Suprapubic skin (tissue), 4 donors: ENCODE measurements around the gene PSMD2. TPM values are rescaled to one million over a fixed set of nuclear protein-coding genes. Genes with fewer than 3 reads are reported as not detected.

Source experiments
- DNase-seq, 2 donors: peaks; one replicate each; pipeline ENCODE4 v3.0.0-alpha.2; 2019; ENCODE audit warnings: low spot score in 2 of 2
- H3K27ac ChIP-seq: fragments of 200-600 bp; sonication (generic); one replicate; pipeline ENCODE4 v1.5.1; 2019
- H3K27me3 ChIP-seq: fragments of 200-600 bp; sonication (generic); one replicate; pipeline ENCODE4 v1.5.1; 2019
- H3K36me3 ChIP-seq: fragments of 200-600 bp; sonication (generic); one replicate; pipeline ENCODE4 v1.5.1; 2019
- H3K4me1 ChIP-seq: fragments of 200-600 bp; sonication (generic); one replicate; pipeline ENCODE4 v1.5.1; 2019
- H3K4me3 ChIP-seq: fragments of 200-600 bp; sonication (generic); one replicate; pipeline ENCODE4 v1.5.1; 2019; ENCODE audit warnings: mild to moderate bottlenecking
- H3K9me3 ChIP-seq: fragments of 200-600 bp; sonication (generic); one replicate; pipeline ENCODE4 v1.5.1; 2019
- EP300 ChIP-seq: sonication (generic); formaldehyde crosslinking; IDR thresholded peaks from one replicate; pipeline ENCODE4 v1.6.1; 2017; ENCODE audit warnings: antibody characterized with exemption
- POLR2A ChIP-seq, 2 donors: fragments of 450-650 bp; IDR thresholded peaks; one replicate each; pipeline ENCODE4 v1.6.1; 2017; ENCODE audit warnings: antibody characterized with exemption in 2 of 2, mild to moderate bottlenecking in 2 of 2, moderate library complexity in 2 of 2
- POLR2AphosphoS5 ChIP-seq, 3 donors: sonication (generic); formaldehyde crosslinking; IDR thresholded peaks; one replicate each; pipeline ENCODE4 v1.6.1; 2017; ENCODE audit warnings: antibody characterized with exemption in 3 of 3
- WGBS: methylation state at CpG from one replicate; pipeline ENCODE4 v1.1.5; 2018; 5-methylcytosine and 5-hydroxymethylcytosine counted together
- total RNA-seq, 4 donors: library from RNA; depleted of rRNA; stranded (reverse); fragments of >200 nt; gene quantifications; one replicate each; pipeline ENCODE4 v1.1.0, GENCODE V29; 2016
- TF ChIP-seq, protein P1 (sequence below), 2 donors: fragments of 200-600 bp in 1 of 2; fragments of 450-650 bp in 1 of 2; sonication (generic) in 1 of 2; IDR thresholded peaks; one replicate each; pipeline ENCODE4 v1.5.1; 2016 to 2019; ENCODE audit warnings: antibody characterized with exemption in 2 of 2, mild to moderate bottlenecking in 1 of 2, moderate library complexity in 1 of 2

PSMD2 gene
- total RNA-seq, 4 donors from 2014 or later: 118 to 221 (median 197) TPM

DNA sequence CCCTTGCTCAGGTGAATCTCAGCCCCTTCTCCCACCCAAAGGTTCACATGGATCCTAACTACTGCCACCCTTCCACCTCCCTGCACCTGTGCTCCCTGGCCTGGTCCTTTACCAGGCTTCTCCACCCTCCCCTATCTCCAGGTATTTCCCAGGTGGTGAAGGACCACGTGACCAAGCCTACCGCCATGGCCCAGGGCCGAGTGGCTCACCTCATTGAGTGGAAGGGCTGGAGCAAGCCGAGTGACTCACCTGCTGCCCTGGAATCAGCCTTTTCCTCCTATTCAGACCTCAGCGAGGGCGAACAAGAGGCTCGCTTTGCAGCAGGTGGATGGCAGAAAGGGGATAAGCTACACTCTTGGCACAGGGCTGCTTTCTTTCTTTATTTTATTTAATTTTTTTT lies 42.9 kb downstream of the PSMD2 start:
- Histone ChIP-seq H3K4me1 (peaks cover 66% of the 10 kb centered on the region), H3K9me3 (no peaks in the 10 kb centered on the region), H3K36me3 (peaks cover 26% of the 10 kb centered on the region), H3K27me3 (no peaks in the 10 kb centered on the region), H3K4me3 (no peak overlapping the region), H3K27ac (no peak overlapping the region)
- 71% methylated on average over 7 of the region's 7 CpGs for WGBS
- no peak for TF ChIP-seq POLR2AphosphoS5 (IDR thresholded peaks at IDR 0.05)
- TF ChIP-seq EP300: no peak
- TF ChIP-seq POLR2A (IDR thresholded peaks at IDR 0.05): no peak
- TF ChIP-seq, protein P1, sequence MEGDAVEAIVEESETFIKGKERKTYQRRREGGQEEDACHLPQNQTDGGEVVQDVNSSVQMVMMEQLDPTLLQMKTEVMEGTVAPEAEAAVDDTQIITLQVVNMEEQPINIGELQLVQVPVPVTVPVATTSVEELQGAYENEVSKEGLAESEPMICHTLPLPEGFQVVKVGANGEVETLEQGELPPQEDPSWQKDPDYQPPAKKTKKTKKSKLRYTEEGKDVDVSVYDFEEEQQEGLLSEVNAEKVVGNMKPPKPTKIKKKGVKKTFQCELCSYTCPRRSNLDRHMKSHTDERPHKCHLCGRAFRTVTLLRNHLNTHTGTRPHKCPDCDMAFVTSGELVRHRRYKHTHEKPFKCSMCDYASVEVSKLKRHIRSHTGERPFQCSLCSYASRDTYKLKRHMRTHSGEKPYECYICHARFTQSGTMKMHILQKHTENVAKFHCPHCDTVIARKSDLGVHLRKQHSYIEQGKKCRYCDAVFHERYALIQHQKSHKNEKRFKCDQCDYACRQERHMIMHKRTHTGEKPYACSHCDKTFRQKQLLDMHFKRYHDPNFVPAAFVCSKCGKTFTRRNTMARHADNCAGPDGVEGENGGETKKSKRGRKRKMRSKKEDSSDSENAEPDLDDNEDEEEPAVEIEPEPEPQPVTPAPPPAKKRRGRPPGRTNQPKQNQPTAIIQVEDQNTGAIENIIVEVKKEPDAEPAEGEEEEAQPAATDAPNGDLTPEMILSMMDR (IDR thresholded peaks at IDR 0.05): no peak
- no peak for DNase-seq

DNA sequence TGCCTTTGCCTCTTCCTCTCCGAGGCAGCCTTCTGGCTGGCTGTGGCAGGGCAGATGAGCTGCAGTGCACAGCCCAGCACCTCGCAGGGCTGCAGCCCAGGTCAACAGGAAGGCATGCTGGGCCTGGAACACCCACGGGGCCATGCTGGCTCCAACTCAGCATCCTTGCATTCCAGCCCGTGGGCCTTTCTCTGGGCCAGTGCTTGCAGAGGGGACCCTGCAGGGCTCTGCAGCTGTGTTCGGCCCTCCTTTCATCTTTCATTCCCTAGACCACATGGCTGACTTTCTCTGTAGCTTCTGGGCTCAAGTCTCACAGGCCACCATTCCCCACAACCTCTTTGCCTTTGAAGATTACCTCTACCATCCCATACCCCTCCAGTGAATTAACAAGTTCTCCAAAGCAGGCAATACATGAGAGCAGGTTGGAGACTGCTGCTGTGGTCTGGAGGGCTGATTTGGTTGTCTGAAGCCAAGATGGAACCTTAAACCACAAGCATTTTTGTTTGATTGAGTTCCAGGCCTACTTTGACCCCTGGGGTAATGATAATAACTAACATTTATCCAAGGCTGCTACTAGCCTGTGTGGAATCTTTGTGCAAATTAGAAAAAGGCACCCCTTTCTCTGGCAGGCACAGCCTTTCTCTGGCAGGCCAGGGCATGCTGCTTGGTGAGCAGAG lies 44.3 kb downstream of the PSMD2 start:
- no peaks in the 10 kb centered on the region for H3K27me3 ChIP-seq
- peaks cover 26% of the 10 kb centered on the region for H3K36me3 ChIP-seq
- H3K4me3 ChIP-seq: no peak overlapping the region
- no peak for DNase-seq
- peaks cover 52% of the 10 kb centered on the region for H3K4me1 ChIP-seq
- no peak overlapping the region for H3K27ac ChIP-seq
- H3K9me3 ChIP-seq: no peaks in the 10 kb centered on the region
- WGBS: 72% methylated on average over 5 of the region's 5 CpGs
- no peak for TF ChIP-seq POLR2A (IDR thresholded peaks at IDR 0.05)
- no peak for TF ChIP-seq EP300
- TF ChIP-seq, protein P1 (IDR thresholded peaks at IDR 0.05): no peak
- no peak for TF ChIP-seq POLR2AphosphoS5 (IDR thresholded peaks at IDR 0.05)

DNA sequence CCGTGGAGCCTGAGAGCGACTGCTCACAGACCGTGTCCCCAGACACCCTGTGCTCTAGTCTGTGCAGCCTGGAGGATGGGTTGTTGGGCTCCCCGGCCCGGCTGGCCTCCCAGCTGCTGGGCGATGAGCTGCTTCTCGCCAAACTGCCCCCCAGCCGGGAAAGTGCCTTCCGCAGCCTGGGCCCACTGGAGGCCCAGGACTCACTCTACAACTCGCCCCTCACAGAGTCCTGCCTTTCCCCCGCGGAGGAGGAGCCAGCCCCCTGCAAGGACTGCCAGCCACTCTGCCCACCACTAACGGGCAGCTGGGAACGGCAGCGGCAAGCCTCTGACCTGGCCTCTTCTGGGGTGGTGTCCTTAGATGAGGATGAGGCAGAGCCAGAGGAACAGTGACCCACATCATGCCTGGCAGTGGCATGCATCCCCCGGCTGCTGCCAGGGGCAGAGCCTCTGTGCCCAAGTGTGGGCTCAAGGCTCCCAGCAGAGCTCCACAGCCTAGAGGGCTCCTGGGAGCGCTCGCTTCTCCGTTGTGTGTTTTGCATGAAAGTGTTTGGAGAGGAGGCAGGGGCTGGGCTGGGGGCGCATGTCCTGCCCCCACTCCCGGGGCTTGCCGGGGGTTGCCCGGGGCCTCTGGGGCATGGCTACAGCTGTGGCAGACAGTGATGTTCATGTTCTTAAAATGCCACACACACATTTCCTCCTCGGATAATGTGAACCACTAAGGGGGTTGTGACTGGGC lies 45.7 kb downstream of the PSMD2 start:
- H3K27ac ChIP-seq: peak overlapping the region; percentile 55
- TF ChIP-seq POLR2A (IDR thresholded peaks at IDR 0.05) (no peak), EP300 (no peak), POLR2AphosphoS5 (IDR thresholded peaks at IDR 0.05) (no peak)
- TF ChIP-seq, protein P1 (IDR thresholded peaks at IDR 0.05): no peak
- H3K9me3 ChIP-seq: no peaks in the 10 kb centered on the region
- WGBS: 75% methylated on average over 6 of the region's 24 CpGs
- DNase-seq: no peak
- H3K4me3 ChIP-seq: no peak overlapping the region
- H3K36me3 ChIP-seq: peaks cover 26% of the 10 kb centered on the region
- H3K27me3 ChIP-seq: no peaks in the 10 kb centered on the region
- peaks cover 38% of the 10 kb centered on the region for H3K4me1 ChIP-seq

DNA sequence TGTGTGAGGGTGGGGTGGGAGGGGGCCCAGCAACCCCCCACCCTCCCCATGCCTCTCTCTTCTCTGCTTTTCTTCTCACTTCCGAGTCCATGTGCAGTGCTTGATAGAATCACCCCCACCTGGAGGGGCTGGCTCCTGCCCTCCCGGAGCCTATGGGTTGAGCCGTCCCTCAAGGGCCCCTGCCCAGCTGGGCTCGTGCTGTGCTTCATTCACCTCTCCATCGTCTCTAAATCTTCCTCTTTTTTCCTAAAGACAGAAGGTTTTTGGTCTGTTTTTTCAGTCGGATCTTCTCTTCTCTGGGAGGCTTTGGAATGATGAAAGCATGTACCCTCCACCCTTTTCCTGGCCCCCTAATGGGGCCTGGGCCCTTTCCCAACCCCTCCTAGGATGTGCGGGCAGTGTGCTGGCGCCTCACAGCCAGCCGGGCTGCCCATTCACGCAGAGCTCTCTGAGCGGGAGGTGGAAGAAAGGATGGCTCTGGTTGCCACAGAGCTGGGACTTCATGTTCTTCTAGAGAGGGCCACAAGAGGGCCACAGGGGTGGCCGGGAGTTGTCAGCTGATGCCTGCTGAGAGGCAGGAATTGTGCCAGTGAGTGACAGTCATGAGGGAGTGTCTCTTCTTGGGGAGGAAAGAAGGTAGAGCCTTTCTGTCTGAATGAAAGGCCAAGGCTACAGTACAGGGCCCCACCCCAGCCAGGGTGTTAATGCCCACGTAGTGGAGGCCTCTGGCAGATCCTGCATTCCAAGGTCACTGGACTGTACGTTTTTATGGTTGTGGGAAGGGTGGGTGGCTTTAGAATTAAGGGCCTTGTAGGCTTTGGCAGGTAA lies 46.5 kb downstream of the PSMD2 start:
- TF ChIP-seq EP300 (no peak), POLR2A (IDR thresholded peaks at IDR 0.05) (no peak), POLR2AphosphoS5 (IDR thresholded peaks at IDR 0.05) (peak in 1 of 3 donors; percentile 44)
- TF ChIP-seq, protein P1 (IDR thresholded peaks at IDR 0.05): peak in 1 of 2 donors; percentile 60
- no peak for DNase-seq

More for the DNA sequence above, 46.5 kb downstream of the PSMD2 start:
- H3K36me3 ChIP-seq: peaks cover 26% of the 10 kb centered on the region
- no peaks in the 10 kb centered on the region for H3K27me3 ChIP-seq
- H3K9me3 ChIP-seq: no peaks in the 10 kb centered on the region
- WGBS: 43% methylated on average over 14 of the region's 14 CpGs
- H3K27ac ChIP-seq: peak overlapping the region; percentile 55
- H3K4me3 ChIP-seq: no peak overlapping the region
- peaks cover 34% of the 10 kb centered on the region for H3K4me1 ChIP-seq
